Neural progenitor cell (in vitro differentiated cells): Measurements from ENCODE around the gene NRSN2. TPM values are rescaled to one million over a fixed set of nuclear protein-coding genes. Genes with fewer than 3 reads are reported as not detected.
"Not testable (repeated sequence)": the region's sequence is repeated elsewhere in the genome, so short reads cannot be mapped to it uniquely, and the experiment has no call there.

ENCODE experiments used
- DNase-seq: peaks from one replicate; pipeline ENCODE4 v3.0.0-alpha.2; 2016; ENCODE audit warnings: low spot score
- H2AFZ ChIP-seq: fragments of 200-600 bp; sonication (generic); replicated peaks from 2 replicates; pipeline ENCODE4 v1.6.1; 2016; ENCODE audit warnings: antibody characterized with exemption
- H3F3A ChIP-seq: fragments of 200-600 bp; sonication (generic); 2 replicates; pipeline ENCODE4 v1.6.1; 2016; ENCODE audit warnings: antibody characterized with exemption, low read depth
- H3K27ac ChIP-seq: fragments of 200-600 bp; sonication (generic); 2 replicates; pipeline ENCODE4 v1.5.1; 2016; ENCODE audit warnings: mild to moderate bottlenecking
- H3K27me3 ChIP-seq: fragments of 200-600 bp; sonication (generic); 2 replicates; pipeline ENCODE4 v1.6.1; 2016; ENCODE audit warnings: mild to moderate bottlenecking, moderate library complexity
- H3K36me3 ChIP-seq: fragments of 200-600 bp; sonication (generic); 2 replicates; pipeline ENCODE4 v1.5.1; 2016
- H3K4me1 ChIP-seq: fragments of 200-600 bp; sonication (generic); 2 replicates; pipeline ENCODE4 v1.6.1; 2016; ENCODE audit warnings: mixed run types
- H3K4me2 ChIP-seq: fragments of 200-600 bp; sonication (generic); 2 replicates; pipeline ENCODE4 v1.6.1; 2016
- H3K4me3 ChIP-seq: fragments of 200-600 bp; sonication (generic); 2 replicates; pipeline ENCODE4 v1.5.1; 2016
- H3K79me2 ChIP-seq: fragments of 200-600 bp; sonication (generic); 2 replicates; pipeline ENCODE4 v1.6.1; 2016; ENCODE audit warnings: low read depth
- H3K9ac ChIP-seq: fragments of 200-600 bp; sonication (generic); 2 replicates; pipeline ENCODE4 v1.6.1; 2016
- H3K9me3 ChIP-seq: fragments of 200-600 bp; sonication (generic); 2 replicates; pipeline ENCODE4 v1.5.1; 2016; ENCODE audit warnings: low read depth
- H4K20me1 ChIP-seq: fragments of 200-600 bp; sonication (generic); 2 replicates; pipeline ENCODE4 v1.6.1; 2016; ENCODE audit warnings: low read depth
- H3K27ac Mint-ChIP-seq: 3 replicates; pipeline ENCODE4 v1.8.0; 2021; ENCODE audit warnings: mixed read lengths
- H3K27me3 Mint-ChIP-seq: 2 replicates; pipeline ENCODE4 v1.8.0; 2022; ENCODE audit warnings: low read depth, mild to moderate bottlenecking, inconsistent platforms, moderate library complexity, mixed read lengths; ENCODE audit not compliant: insufficient read depth
- H3K36me3 Mint-ChIP-seq: 3 replicates; pipeline ENCODE4 v1.8.0; 2021; ENCODE audit warnings: mixed read lengths
- H3K4me1 Mint-ChIP-seq: 3 replicates; pipeline ENCODE4 v1.8.0; 2021; ENCODE audit warnings: mixed read lengths
- H3K4me3 Mint-ChIP-seq: 3 replicates; pipeline ENCODE4 v1.8.0; 2021; ENCODE audit warnings: mild to moderate bottlenecking, moderate library complexity, mixed read lengths
- H3K9me3 Mint-ChIP-seq: 3 replicates; pipeline ENCODE4 v1.8.0; 2020; ENCODE audit warnings: mixed read lengths
- EZH2 ChIP-seq: fragments of 200-600 bp; sonication (generic); IDR thresholded peaks from 2 replicates; pipeline ENCODE4 v1.6.1; 2017; ENCODE audit warnings: antibody characterized with exemption, mild to moderate bottlenecking, moderate library complexity
- EZH2phosphoT487 ChIP-seq: fragments of 200-600 bp; sonication (generic); IDR thresholded peaks from 2 replicates; pipeline ENCODE4 v1.6.1; 2017; ENCODE audit warnings: antibody characterized with exemption
- total RNA-seq: library from RNA; depleted of rRNA; stranded (reverse); fragments of >200 nt; gene quantifications from 2 replicates; pipeline ENCODE4 v1.2.3, GENCODE V29; 2015; ENCODE audit warnings: low replicate concordance
- TF ChIP-seq, protein P1 (sequence below): fragments of 200-600 bp; sonication (generic); IDR thresholded peaks from 2 replicates; pipeline ENCODE4 v1.5.1; 2017; ENCODE audit warnings: antibody characterized with exemption, mild to moderate bottlenecking

Gene NRSN2
- total RNA-seq, 1 donor from 2014 or later, result 8.8 TPM

DNA sequence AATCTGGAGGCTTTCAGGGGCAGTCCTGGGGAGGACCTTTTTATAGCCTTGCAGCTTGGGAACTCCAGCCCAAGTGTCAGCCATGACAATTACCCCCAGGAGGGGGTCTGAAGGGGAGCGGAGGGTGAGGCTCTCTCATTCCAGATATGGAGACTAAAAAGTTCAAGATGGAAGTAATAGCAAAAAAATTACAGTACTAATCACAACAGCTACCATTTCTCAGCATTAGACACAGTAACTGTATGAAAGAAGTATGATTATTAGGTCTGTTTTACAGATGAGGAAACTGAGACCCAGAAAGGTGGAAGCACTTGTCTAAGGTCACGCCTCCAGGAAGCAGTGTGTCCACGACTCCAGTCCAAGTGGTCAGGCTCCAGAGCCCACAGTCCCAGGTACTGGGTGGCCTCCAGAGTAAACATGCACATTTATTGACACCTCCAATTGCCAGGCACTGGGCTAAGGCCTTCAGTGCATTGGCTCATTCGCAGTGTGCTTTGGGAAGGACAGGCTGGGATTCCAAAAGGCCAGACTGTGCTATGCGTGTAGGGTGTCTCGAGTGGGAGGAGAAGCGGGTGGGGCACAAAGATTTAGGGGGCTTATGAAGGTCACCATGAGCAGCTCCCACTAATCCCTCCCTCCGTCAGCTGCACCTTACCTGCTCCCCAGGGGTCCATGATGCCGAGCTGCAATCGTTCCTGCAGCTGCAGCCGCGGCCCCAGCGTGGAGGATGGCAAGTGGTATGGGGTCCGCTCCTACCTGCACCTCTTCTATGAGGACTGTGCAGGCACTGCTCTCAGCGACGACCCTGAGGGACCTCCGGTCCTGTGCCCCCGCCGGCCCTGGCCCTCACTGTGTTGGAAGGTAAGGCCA lies 2.3 kb downstream of the NRSN2 start:
- no peak overlapping the region for H3K9ac ChIP-seq
- H3K27me3 ChIP-seq, result no peaks in the 10 kb centered on the region
- H3K79me2 ChIP-seq, result no peaks in the 10 kb centered on the region
- H3K4me2 ChIP-seq, result no peak overlapping the region
- H4K20me1 ChIP-seq, result peaks cover 13% of the 10 kb centered on the region
- peak overlapping the region; percentile 89 for H3K4me3 Mint-ChIP-seq
- H3K9me3 Mint-ChIP-seq, result no peaks in the 10 kb centered on the region
- peaks cover 32% of the 10 kb centered on the region for H3F3A ChIP-seq
- no peak overlapping the region for H2AFZ ChIP-seq
- no peak overlapping the region for H3K27ac Mint-ChIP-seq
- H3K4me1 ChIP-seq, result peaks cover 5% of the 10 kb centered on the region
- H3K27me3 Mint-ChIP-seq, result no peaks in the 10 kb centered on the region
- H3K27ac ChIP-seq, result no peak overlapping the region
- no peaks in the 10 kb centered on the region for H3K36me3 ChIP-seq
- H3K4me1 Mint-ChIP-seq, result peaks cover 16% of the 10 kb centered on the region
- peaks cover 12% of the 10 kb centered on the region for H3K36me3 Mint-ChIP-seq
- no peak overlapping the region for H3K4me3 ChIP-seq
- TF ChIP-seq EZH2, result no peak
- H3K9me3 ChIP-seq, result no peaks in the 10 kb centered on the region
- DNase-seq, result no peak

DNA sequence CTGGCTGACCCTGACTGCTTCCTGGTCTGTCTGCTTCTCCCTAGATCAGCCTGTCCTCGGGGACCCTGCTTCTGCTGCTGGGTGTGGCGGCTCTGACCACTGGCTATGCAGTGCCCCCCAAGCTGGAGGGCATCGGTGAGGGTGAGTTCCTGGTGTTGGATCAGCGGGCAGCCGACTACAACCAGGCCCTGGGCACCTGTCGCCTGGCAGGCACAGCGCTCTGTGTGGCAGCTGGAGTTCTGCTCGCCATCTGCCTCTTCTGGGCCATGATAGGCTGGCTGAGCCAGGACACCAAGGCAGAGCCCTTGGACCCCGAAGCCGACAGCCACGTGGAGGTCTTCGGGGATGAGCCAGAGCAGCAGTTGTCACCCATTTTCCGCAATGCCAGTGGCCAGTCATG lies 6.3 kb downstream of the NRSN2 start:
- peaks cover 12% of the 10 kb centered on the region for H3F3A ChIP-seq
- no peaks in the 10 kb centered on the region for H3K27me3 ChIP-seq
- no peak overlapping the region for H3K4me2 ChIP-seq
- Mint-ChIP-seq H3K9me3 (no peaks in the 10 kb centered on the region), H3K4me3 (no peak overlapping the region), H3K27ac (no peak overlapping the region), H3K36me3 (peaks cover 9% of the 10 kb centered on the region), H3K4me1 (peaks cover 13% of the 10 kb centered on the region), H3K27me3 (no peaks in the 10 kb centered on the region)
- H3K36me3 ChIP-seq, result no peaks in the 10 kb centered on the region
- TF ChIP-seq EZH2phosphoT487, result no peak
- TF ChIP-seq EZH2, result no peak
- TF ChIP-seq, protein P1, sequence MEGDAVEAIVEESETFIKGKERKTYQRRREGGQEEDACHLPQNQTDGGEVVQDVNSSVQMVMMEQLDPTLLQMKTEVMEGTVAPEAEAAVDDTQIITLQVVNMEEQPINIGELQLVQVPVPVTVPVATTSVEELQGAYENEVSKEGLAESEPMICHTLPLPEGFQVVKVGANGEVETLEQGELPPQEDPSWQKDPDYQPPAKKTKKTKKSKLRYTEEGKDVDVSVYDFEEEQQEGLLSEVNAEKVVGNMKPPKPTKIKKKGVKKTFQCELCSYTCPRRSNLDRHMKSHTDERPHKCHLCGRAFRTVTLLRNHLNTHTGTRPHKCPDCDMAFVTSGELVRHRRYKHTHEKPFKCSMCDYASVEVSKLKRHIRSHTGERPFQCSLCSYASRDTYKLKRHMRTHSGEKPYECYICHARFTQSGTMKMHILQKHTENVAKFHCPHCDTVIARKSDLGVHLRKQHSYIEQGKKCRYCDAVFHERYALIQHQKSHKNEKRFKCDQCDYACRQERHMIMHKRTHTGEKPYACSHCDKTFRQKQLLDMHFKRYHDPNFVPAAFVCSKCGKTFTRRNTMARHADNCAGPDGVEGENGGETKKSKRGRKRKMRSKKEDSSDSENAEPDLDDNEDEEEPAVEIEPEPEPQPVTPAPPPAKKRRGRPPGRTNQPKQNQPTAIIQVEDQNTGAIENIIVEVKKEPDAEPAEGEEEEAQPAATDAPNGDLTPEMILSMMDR, result no peak
- no peak for DNase-seq
- H3K4me3 ChIP-seq, result no peak overlapping the region
- no peaks in the 10 kb centered on the region for H3K79me2 ChIP-seq
- H4K20me1 ChIP-seq, result peaks cover 15% of the 10 kb centered on the region
- H3K4me1 ChIP-seq, result no peaks in the 10 kb centered on the region
- no peak overlapping the region for H2AFZ ChIP-seq
- H3K9me3 ChIP-seq, result no peaks in the 10 kb centered on the region
- no peak overlapping the region for H3K27ac ChIP-seq
- H3K9ac ChIP-seq, result no peak overlapping the region

DNA sequence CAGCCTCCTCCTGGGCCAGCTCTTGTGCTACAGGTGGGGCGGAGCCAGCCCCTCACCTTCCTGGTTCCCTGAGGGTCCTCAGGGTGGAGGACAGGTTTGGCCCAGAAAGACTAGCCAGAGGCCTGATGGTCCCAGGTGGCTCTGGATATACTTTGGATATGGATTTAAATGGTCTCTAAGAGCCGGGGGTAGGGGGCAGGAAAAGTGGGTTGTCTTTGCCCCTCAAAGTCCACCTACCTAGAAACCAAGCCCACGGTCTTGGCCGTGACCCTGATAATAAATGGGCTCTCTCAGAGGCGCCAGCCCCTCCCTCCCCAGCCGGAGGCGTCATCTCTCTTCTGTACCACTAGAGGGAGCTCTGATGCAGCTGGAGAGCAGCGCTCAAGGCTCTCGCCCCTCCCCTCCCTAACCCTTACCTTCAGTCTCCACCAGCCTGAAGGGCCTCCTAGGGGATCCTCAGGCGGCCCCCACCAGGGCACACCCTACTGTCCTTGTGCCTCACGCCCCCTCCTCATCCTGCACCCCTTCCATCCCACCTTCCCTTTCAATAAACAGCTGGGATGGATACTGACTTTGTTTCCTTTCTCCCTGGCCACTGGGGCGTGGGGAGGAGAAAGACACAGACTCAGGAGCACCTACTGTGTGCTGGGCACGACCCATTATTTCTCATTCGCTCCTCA lies 7.5 kb downstream of the NRSN2 start:
- Histone ChIP-seq H4K20me1 (peaks cover 7% of the 10 kb centered on the region), H3K4me2 (no peak overlapping the region), H3K4me1 (no peaks in the 10 kb centered on the region), H2AFZ (no peak overlapping the region), H3K36me3 (no peaks in the 10 kb centered on the region), H3K27me3 (no peaks in the 10 kb centered on the region), H3K9ac (no peak overlapping the region), H3F3A (peaks cover 5% of the 10 kb centered on the region), H3K27ac (no peak overlapping the region), H3K79me2 (no peaks in the 10 kb centered on the region), H3K9me3 (no peaks in the 10 kb centered on the region), H3K4me3 (no peak overlapping the region)
- no peak for TF ChIP-seq EZH2phosphoT487
- TF ChIP-seq, protein P1, result peak; percentile 95
- no peak for TF ChIP-seq EZH2
- Mint-ChIP-seq H3K9me3 (no peaks in the 10 kb centered on the region), H3K4me1 (peaks cover 4% of the 10 kb centered on the region), H3K27me3 (no peaks in the 10 kb centered on the region), H3K27ac (no peak overlapping the region), H3K36me3 (peaks cover 4% of the 10 kb centered on the region), H3K4me3 (peak overlapping the region; percentile 54)
- peak; percentile 88 for DNase-seq

DNA sequence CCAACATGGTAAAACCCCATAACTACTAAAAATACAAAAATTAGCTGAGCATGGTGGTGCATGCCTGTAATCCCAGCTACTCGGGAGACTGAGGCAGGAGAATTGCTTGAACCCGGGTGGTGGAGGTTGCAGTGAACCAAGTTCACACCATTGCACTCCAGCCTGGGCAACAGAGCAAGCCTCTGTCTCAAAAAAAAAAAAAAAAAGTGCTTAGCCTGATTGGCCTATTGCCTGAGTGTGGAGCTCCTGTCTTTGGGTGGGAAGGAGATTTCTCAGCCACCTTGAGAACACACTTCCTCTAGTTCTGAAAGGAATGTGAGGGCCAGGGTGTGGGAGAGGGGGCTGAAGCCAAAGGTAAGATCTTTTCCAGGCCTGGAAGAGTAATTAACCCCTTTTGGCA lies 9.2 kb downstream of the NRSN2 start:
- not testable (repeated sequence) for H3K27me3 Mint-ChIP-seq, H3K4me2 ChIP-seq, H3K9me3 ChIP-seq, H3K4me3 ChIP-seq, H3K9ac ChIP-seq, H3K27me3 ChIP-seq, H3K27ac ChIP-seq, H3K36me3 Mint-ChIP-seq, H3F3A ChIP-seq, DNase-seq, H3K36me3 ChIP-seq, H3K79me2 ChIP-seq, H3K9me3 Mint-ChIP-seq, H3K27ac Mint-ChIP-seq, H3K4me3 Mint-ChIP-seq, H3K4me1 ChIP-seq, H2AFZ ChIP-seq, H4K20me1 ChIP-seq
- peaks cover 12% of the 10 kb centered on the region for H3K4me1 Mint-ChIP-seq
